Measurements from ENCODE around the gene SIN3A. TPM values are rescaled to one million over a fixed set of nuclear protein-coding genes. Genes with fewer than 3 reads are reported as not detected.

Gene SIN3A
- total and polyA plus RNA-seq, 9 of the 15 experiments (the other 6 are each of a cell fraction or from before 2014, with no cell fraction given), result 11.1 to 70.3 (median 25.3) TPM

GRCh38 chr15:75335705-75336355 lies 115.7 kb downstream of the SIN3A start, which contains the start of gene COMMD4 (continued):
- TF ChIP-seq E2F1 (CRISPR knock-in tag; IDR thresholded peaks at IDR 0.05) (peak; percentile 61; the same call in 1 of the 2 replicates), ZNF444 (CRISPR knock-in tag; IDR thresholded peaks at IDR 0.05) (no peak), SUPT5H (IDR thresholded peaks at IDR 0.05) (peak; percentile 76), SIRT6 (IDR thresholded peaks at IDR 0.05; ENCODE audit: low read depth, low read length) (no peak), KLF16 (IDR thresholded peaks at IDR 0.05) (no peak), CHD2 (IDR thresholded peaks at IDR 0.05; ENCODE audit: low read depth, low read length) (no peak), ZNF79 (CRISPR knock-in tag; IDR thresholded peaks at IDR 0.05; ENCODE audit: low read depth) (no peak), CREM (IDR thresholded peaks at IDR 0.05; ENCODE audit: low read depth) (peak; percentile 69), SAFB (IDR thresholded peaks at IDR 0.05; ENCODE audit: borderline replicate concordance, low read depth, low read length) (no peak), E4F1 (CRISPR knock-in tag; IDR thresholded peaks at IDR 0.05; ENCODE audit: borderline replicate concordance) (no peak), MTA3 (IDR thresholded peaks at IDR 0.05; ENCODE audit: borderline replicate concordance) (peak; percentile 53; the same call in 1 of the 2 replicates), ZBTB40 (IDR thresholded peaks at IDR 0.05) (peak; percentile 71; the same call in 1 of the 2 replicates), ZBTB40 (CRISPR knock-in tag; IDR thresholded peaks at IDR 0.05) (no peak), TFAP4 (CRISPR knock-in tag; IDR thresholded peaks at IDR 0.05; ENCODE audit: borderline replicate concordance) (peak; percentile 95), ELF1 (tag; IDR thresholded peaks at IDR 0.05) (peak; percentile 91)

Measured in K562 (cell line).